Kidney epithelial cell (primary cell): ENCODE data around the gene SCAI. TPM values are rescaled to one million over a fixed set of nuclear protein-coding genes. Genes with fewer than 3 reads are reported as not detected.
"Not testable (repeated sequence)": the region's sequence is repeated elsewhere in the genome, so short reads cannot be mapped to it uniquely, and the experiment has no call there.

ENCODE experiments used
- DNase-seq: peaks from one replicate; pipeline ENCODE4 v3.0.0-alpha.2; 2010; ENCODE audit warnings: low read depth
- H3K27me3 ChIP-seq: 2 replicates; pipeline ENCODE4 v1.6.0; 2011; ENCODE audit warnings: low read length; ENCODE audit not compliant: control insufficient read depth, insufficient read depth
- H3K36me3 ChIP-seq: 2 replicates; pipeline ENCODE4 v1.5.1; 2011; ENCODE audit warnings: low read length; ENCODE audit not compliant: control insufficient read depth, insufficient read depth
- H3K4me3 ChIP-seq: 2 replicates; pipeline ENCODE4 v1.5.1; 2011; ENCODE audit warnings: low read depth, mild to moderate bottlenecking, control low read depth, low read length
- total RNA-seq: library from RNA; depleted of rRNA; stranded (reverse); fragments of >200 nt; gene quantifications from 2 replicates; pipeline ENCODE4 v1.2.3, GENCODE V29; 2015
- TF ChIP-seq, protein P1 (sequence below): IDR thresholded peaks from 2 replicates; pipeline ENCODE4 v1.5.1; 2011; ENCODE audit warnings: mild to moderate bottlenecking, moderate library complexity, low read length, control low read depth, inconsistent platforms; ENCODE audit not compliant: insufficient read depth, poor library complexity, severe bottlenecking

SCAI gene
- total RNA-seq, 1 donor from 2014 or later: 2.3 TPM

DNA sequence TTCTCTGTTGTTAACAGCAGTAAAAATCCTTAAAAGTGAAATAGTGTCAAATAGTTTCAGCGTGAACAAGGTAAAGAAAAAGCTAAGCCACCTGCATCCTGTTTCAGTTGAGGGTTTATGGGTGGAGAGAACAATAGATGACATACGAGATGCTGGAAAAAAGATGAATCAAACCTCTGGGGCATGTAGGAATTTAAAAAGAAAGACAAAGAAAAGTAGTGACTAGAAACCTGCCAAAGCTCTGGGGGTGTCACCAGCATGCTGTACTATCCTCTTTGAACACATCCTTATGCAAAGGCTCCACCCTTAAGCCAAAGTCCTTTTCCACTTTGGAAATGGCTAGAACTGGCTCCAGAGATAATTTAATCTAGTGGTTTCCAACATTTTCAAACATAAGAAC lies 22.2 kb downstream of the SCAI start:
- H3K27me3 ChIP-seq: no peaks in the 10 kb centered on the region
- no peak overlapping the region for H3K4me3 ChIP-seq
- TF ChIP-seq, protein P1, sequence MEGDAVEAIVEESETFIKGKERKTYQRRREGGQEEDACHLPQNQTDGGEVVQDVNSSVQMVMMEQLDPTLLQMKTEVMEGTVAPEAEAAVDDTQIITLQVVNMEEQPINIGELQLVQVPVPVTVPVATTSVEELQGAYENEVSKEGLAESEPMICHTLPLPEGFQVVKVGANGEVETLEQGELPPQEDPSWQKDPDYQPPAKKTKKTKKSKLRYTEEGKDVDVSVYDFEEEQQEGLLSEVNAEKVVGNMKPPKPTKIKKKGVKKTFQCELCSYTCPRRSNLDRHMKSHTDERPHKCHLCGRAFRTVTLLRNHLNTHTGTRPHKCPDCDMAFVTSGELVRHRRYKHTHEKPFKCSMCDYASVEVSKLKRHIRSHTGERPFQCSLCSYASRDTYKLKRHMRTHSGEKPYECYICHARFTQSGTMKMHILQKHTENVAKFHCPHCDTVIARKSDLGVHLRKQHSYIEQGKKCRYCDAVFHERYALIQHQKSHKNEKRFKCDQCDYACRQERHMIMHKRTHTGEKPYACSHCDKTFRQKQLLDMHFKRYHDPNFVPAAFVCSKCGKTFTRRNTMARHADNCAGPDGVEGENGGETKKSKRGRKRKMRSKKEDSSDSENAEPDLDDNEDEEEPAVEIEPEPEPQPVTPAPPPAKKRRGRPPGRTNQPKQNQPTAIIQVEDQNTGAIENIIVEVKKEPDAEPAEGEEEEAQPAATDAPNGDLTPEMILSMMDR: no peak
- H3K36me3 ChIP-seq: no peaks in the 10 kb centered on the region
- DNase-seq: no peak

DNA sequence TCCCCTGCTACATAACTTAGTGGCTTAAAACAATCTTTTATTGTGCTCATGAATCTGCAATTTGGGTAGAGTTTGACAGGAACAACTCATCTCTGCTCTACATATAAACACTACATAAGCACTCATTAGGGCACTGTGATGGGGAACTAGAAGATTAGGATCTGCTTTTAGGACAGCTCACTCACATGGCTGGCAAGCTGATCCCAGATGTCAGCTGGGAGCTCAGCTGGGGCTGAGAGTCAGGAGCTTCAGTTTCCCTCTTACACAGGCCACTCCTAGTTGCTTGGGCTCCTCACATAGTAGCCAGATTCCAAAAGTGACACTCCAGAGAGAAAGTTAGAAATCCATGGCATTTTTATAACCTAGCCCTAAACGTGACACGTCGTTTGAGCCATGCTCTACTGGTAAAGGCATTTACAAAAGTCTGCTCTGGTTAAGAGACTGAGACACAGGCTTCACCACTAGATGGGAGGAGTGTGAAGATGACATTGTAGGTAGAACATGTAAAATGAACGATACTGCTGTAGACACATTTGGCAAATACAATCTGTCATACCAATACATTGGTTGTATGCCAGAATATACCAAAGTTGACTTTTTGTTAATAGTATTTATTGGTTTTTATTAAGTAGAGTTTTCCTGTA lies 23.6 kb downstream of the SCAI start:
- no peak for DNase-seq
- H3K36me3 ChIP-seq: no peaks in the 10 kb centered on the region
- no peak overlapping the region for H3K4me3 ChIP-seq
- TF ChIP-seq, protein P1: no peak
- H3K27me3 ChIP-seq: no peaks in the 10 kb centered on the region

DNA sequence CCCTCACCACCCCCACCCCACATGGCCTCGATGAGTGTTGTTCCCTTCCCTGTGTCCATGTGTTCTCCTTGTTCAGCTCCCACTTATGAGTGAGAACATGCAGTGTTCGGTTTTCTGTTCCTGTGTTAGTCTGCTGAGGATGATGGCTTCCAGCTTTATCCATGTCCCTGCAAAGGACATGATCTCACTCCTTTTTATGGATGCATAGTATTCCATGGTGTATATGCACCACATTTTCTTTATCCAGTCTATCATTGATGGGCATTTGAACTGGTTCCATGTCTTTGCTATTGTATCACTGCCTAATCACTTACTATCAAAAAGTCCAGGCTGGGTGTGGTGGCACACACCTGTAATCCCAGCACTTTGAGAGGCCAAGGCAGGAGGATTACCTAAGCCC lies 24.6 kb downstream of the SCAI start:
- DNase-seq, H3K36me3 ChIP-seq, H3K4me3 ChIP-seq, H3K27me3 ChIP-seq: not testable (repeated sequence)

DNA sequence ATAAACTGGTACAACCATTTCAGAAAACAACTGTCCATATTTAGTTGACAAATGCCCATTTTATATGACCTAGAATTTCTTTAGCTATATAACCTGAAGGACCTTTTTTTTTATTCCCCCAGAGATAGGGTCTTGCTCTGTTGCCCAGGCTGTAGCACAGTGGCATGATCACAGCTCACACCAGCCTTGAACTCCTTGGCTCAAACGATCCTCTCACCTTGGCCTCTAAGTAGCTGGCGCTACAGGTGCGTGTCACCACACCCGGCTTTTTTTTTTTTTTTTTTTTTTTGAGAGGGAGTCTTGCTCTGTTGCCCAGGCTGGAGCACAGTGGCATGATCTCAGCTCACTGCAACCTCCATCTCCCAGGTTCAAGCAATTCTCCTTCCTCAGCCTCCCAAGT lies 28.8 kb downstream of the SCAI start:
- not testable (repeated sequence) for DNase-seq, H3K4me3 ChIP-seq, H3K36me3 ChIP-seq, H3K27me3 ChIP-seq

DNA sequence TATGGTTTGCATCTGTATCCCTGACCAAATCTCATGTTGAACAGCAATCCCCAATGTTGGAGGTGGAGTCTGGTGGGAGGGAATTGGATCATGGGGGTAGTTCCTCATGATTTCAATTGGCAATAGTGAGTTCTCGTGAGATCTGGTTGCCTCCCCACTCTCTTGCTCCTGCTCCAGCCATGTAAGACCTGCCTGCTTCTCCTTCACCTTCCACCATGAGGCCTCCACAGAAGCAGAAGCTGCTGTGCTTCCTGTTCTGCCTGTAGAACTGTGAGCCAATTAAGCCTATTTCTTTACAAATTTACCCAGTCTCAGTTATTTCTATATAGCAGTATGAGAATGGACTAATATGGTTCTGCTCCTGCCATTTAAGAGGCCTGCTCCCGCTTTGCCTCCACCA lies 32.9 kb downstream of the SCAI start:
- TF ChIP-seq, protein P1: no peak

DNA sequence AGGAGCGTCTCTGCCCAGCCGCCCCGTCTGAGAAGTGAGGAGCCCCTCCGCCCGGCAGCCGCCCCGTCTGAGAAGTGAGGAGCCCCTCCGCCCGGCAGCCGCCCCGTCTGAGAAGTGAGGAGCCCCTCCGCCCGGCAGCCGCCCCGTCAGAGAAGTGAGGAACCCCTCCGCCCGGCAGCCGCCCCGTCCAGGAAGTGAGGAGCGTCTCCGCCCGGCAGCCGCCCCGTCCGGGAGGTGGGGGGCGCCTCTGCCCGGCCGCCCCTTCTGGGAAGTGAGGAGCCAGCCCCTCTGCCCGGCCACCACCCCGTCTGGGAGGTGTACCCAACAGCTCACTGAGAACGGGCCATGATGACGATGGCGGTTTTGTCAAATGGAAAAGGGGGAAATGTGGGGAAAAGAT lies 34.8 kb downstream of the SCAI start:
- H3K4me3 ChIP-seq, H3K36me3 ChIP-seq, DNase-seq, H3K27me3 ChIP-seq: not testable (repeated sequence)

More for the DNA sequence above, 32.9 kb downstream of the SCAI start:
- no peaks in the 10 kb centered on the region for H3K36me3 ChIP-seq
- no peaks in the 10 kb centered on the region for H3K27me3 ChIP-seq
- no peak overlapping the region for H3K4me3 ChIP-seq
- DNase-seq: no peak

DNA sequence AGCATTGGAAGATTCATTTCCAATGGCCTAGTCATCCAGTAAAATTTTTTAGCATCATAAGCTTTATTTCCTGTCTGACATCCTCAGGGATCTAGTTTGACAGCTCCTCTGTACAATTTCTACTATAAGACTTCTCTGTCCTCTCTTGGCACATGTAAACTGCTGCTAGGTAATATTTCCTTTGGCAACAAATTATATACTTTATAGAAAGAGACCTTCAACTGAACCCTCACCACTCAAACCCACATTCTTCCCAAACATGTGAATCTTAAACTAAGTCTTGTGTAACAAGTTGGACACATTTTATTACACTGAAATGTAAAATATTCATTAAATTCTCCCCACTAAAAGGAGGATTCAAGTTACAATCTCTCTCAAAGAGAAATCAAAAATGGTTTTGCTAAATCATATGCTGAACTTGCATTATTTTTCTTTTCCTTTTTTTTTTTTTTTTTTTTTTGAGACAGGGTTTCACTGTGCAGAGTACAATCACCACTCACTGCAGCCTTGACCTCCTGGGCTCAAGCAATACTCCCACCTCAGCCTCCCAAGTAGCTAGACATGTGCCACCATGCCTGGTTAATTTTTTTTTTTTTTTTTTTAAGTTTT lies 36.9 kb downstream of the SCAI start:
- DNase-seq: no peak
- Histone ChIP-seq H3K4me3 (no peak overlapping the region), H3K36me3 (no peaks in the 10 kb centered on the region), H3K27me3 (no peaks in the 10 kb centered on the region)
- TF ChIP-seq, protein P1: no peak
